GM19043 (cell line): ENCODE results near the gene ANK2.

Experiments
- ATAC-seq: cut with Tn5 transposase; IDR thresholded peaks from one replicate; pipeline ENCODE4 v1.9.1; 2021; ENCODE audit warnings: low read depth; ENCODE audit not compliant: unreplicated experiment

ANK2 gene

GRCh38 chr4:113325876-113326615 lies 276.6 kb downstream of the ANK2 start:
- ATAC-seq, result no peak

GRCh38 chr4:113327494-113327893 lies 278.0 kb downstream of the ANK2 start:
- no peak for ATAC-seq

- no peak for ATAC-seq
Measured at GRCh38 chr4:113328514-113328913, 279.1 kb downstream of the ANK2 start.

GRCh38 chr4:113330200-113330599 lies 280.7 kb downstream of the ANK2 start:
- no peak for ATAC-seq

- no peak for ATAC-seq
Measured at GRCh38 chr4:113331811-113332210, 282.4 kb downstream of the ANK2 start.

- no peak for ATAC-seq
Measured at GRCh38 chr4:113332701-113333100, 283.2 kb downstream of the ANK2 start.

- ATAC-seq, result no peak
Measured at GRCh38 chr4:113335746-113336145, 286.3 kb downstream of the ANK2 start.

- ATAC-seq, result no peak
Measured at GRCh38 chr4:113336556-113336955, 287.1 kb downstream of the ANK2 start.

GRCh38 chr4:113339430-113339813 lies 290.0 kb downstream of the ANK2 start:
- no peak for ATAC-seq

GRCh38 chr4:113344100-113344499 lies 294.6 kb downstream of the ANK2 start:
- ATAC-seq, result no peak

GRCh38 chr4:113347245-113347644 lies 297.8 kb downstream of the ANK2 start:
- ATAC-seq, result no peak

GRCh38 chr4:113349430-113349829 lies 300.0 kb downstream of the ANK2 start:
- ATAC-seq, result no peak

GRCh38 chr4:113350576-113350975 lies 301.1 kb downstream of the ANK2 start:
- ATAC-seq, result no peak

GRCh38 chr4:113355550-113356371 lies 306.3 kb downstream of the ANK2 start:
- peak; percentile 98 for ATAC-seq

- ATAC-seq, result no peak
Measured at GRCh38 chr4:113356453-113356852, 307.0 kb downstream of the ANK2 start.

GRCh38 chr4:113358784-113359183 lies 309.3 kb downstream of the ANK2 start:
- no peak for ATAC-seq

GRCh38 chr4:113365377-113365776 lies 315.9 kb downstream of the ANK2 start:
- ATAC-seq, result no peak

GRCh38 chr4:113368056-113368455 lies 318.6 kb downstream of the ANK2 start:
- ATAC-seq, result no peak

GRCh38 chr4:113371111-113371510 lies 321.7 kb downstream of the ANK2 start:
- ATAC-seq, result no peak

GRCh38 chr4:113375964-113376666 lies 326.7 kb downstream of the ANK2 start:
- no peak for ATAC-seq

GRCh38 chr4:113378836-113379235 lies 329.4 kb downstream of the ANK2 start:
- ATAC-seq, result no peak
